Esophagus (tissue), 2 donors: ENCODE data around the gene MAP2K3. TPM values are rescaled to one million over a fixed set of nuclear protein-coding genes. Genes with fewer than 3 reads are reported as not detected.
"Not testable (repeated sequence)": the region's sequence is repeated elsewhere in the genome, so short reads cannot be mapped to it uniquely, and the experiment has no call there.

Experiments used
- H3K27ac ChIP-seq, 2 donors: one replicate each; pipeline ENCODE4 v1.5.1; 2013; ENCODE audit warnings: low read depth in 2 of 2, mild to moderate bottlenecking in 2 of 2, inconsistent platforms in 1 of 2, low read length in 1 of 2, moderate library complexity in 1 of 2
- H3K27me3 ChIP-seq, 2 donors: one replicate each; pipeline ENCODE4 v1.6.1; 2013; ENCODE audit warnings: low read length in 2 of 2, control low read depth in 1 of 2, mild to moderate bottlenecking in 1 of 2; ENCODE audit not compliant: insufficient read depth in 2 of 2, control insufficient read depth in 1 of 2
- H3K36me3 ChIP-seq, 2 donors: one replicate each; pipeline ENCODE4 v1.6.1; 2013; ENCODE audit warnings: low read length in 1 of 2; ENCODE audit not compliant: control insufficient read depth in 2 of 2, insufficient read depth in 2 of 2
- H3K4me1 ChIP-seq, 2 donors: one replicate each; pipeline ENCODE4 v1.6.1; 2013; ENCODE audit warnings: low read length in 1 of 2; ENCODE audit not compliant: control insufficient read depth in 2 of 2, insufficient read depth in 2 of 2
- H3K4me3 ChIP-seq, 2 donors: one replicate each; pipeline ENCODE4 v1.5.1; 2013; ENCODE audit warnings: low read length in 2 of 2, mild to moderate bottlenecking in 2 of 2, low read depth in 1 of 2, moderate library complexity in 1 of 2
- H3K9me3 ChIP-seq, 2 donors: one replicate each; pipeline ENCODE4 v1.6.1; 2013; ENCODE audit warnings: mild to moderate bottlenecking in 2 of 2, low read depth in 1 of 2, low read length in 1 of 2, moderate library complexity in 1 of 2; ENCODE audit not compliant: control insufficient read depth in 2 of 2, insufficient read depth in 1 of 2
- WGBS, 2 donors: extraction: QIAGEN DNeasy Blood & Tissue Kit; methylation state at CpG; one replicate each; pipeline ENCODE4 v1.1.7; 2013; 5-methylcytosine and 5-hydroxymethylcytosine counted together
- polyA plus RNA-seq, 2 donors: library from polyadenylated mRNA; stranded (reverse); fragments of 200-250 nt; gene quantifications; one replicate each; pipeline ENCODE4 v1.2.3, GENCODE V29; 2013
- donor health status: healthy with polysubstance abuse.
- donor health status: Bipolar disorder and iron deficiency.

The MAP2K3 gene
- polyA plus RNA-seq, 2 donors, result 35.5 to 39.8 TPM

GRCh38 chr17:21339571-21339970, 55.1 kb downstream of the MAP2K3 start:
- not testable (repeated sequence) for H3K4me1 ChIP-seq, H3K27me3 ChIP-seq, H3K9me3 ChIP-seq, H3K4me3 ChIP-seq, H3K36me3 ChIP-seq, H3K27ac ChIP-seq
- WGBS, 2 donors, result 78 to 88% methylated on average over 11 of the region's 11 CpGs

GRCh38 chr17:21340407-21340806, 55.9 kb downstream of the MAP2K3 start:
- H3K27me3 ChIP-seq, H3K4me3 ChIP-seq, H3K27ac ChIP-seq, H3K9me3 ChIP-seq, H3K4me1 ChIP-seq, H3K36me3 ChIP-seq: not testable (repeated sequence)
- WGBS, 2 donors, result 84 to 86% methylated on average over 6 of the region's 6 CpGs

GRCh38 chr17:21341279-21341678, 56.8 kb downstream of the MAP2K3 start:
- not testable (repeated sequence) for H3K27me3 ChIP-seq, H3K27ac ChIP-seq, H3K9me3 ChIP-seq, H3K36me3 ChIP-seq, H3K4me3 ChIP-seq, H3K4me1 ChIP-seq
- 73 to 74% methylated on average over 3 to 4 of the region's 4 CpGs for WGBS, 2 donors

- not testable (repeated sequence) for H3K27me3 ChIP-seq, H3K9me3 ChIP-seq, H3K27ac ChIP-seq, H3K4me1 ChIP-seq, H3K36me3 ChIP-seq, H3K4me3 ChIP-seq
- whole genome bisulfite sequencing, 2 donors, result 67 to 77% methylated on average over 8 of the region's 8 CpGs
Measured at GRCh38 chr17:21341925-21342540, 57.5 kb downstream of the MAP2K3 start.

GRCh38 chr17:21343061-21343949, 58.8 kb downstream of the MAP2K3 start:
- H3K36me3 ChIP-seq, H3K27ac ChIP-seq, H3K27me3 ChIP-seq, H3K4me3 ChIP-seq, H3K4me1 ChIP-seq, H3K9me3 ChIP-seq: not testable (repeated sequence)
- WGBS, 2 donors, result 54 to 65% methylated on average over 9 to 11 of the region's 11 CpGs

GRCh38 chr17:21344801-21345200, 60.3 kb downstream of the MAP2K3 start:
- not testable (repeated sequence) for H3K4me1 ChIP-seq, H3K27ac ChIP-seq, H3K36me3 ChIP-seq, H3K9me3 ChIP-seq, H3K4me3 ChIP-seq, H3K27me3 ChIP-seq
- 73 to 76% methylated on average over 4 of the region's 4 CpGs for WGBS, 2 donors

GRCh38 chr17:21345236-21345635, 60.7 kb downstream of the MAP2K3 start:
- Histone ChIP-seq H3K4me3 (no peak overlapping the region), H3K27me3 (no peaks in the 10 kb centered on the region), H3K27ac (no peak overlapping the region), H3K36me3 (no peaks in the 10 kb centered on the region), H3K4me1 (no peaks in the 10 kb centered on the region), H3K9me3 (no peaks in the 10 kb centered on the region)
- WGBS, 2 donors, result 51 to 57% methylated on average over 9 to 10 of the region's 10 CpGs

GRCh38 chr17:21346107-21346506, 61.6 kb downstream of the MAP2K3 start:
- not testable (repeated sequence) for H3K27ac ChIP-seq, H3K4me3 ChIP-seq, H3K36me3 ChIP-seq, H3K9me3 ChIP-seq, H3K4me1 ChIP-seq, H3K27me3 ChIP-seq
- no CpG with 5 or more reads among the region's 2 CpGs for WGBS, 2 donors

GRCh38 chr17:21346651-21347250, 62.2 kb downstream of the MAP2K3 start:
- H3K4me3 ChIP-seq, H3K9me3 ChIP-seq, H3K36me3 ChIP-seq, H3K27me3 ChIP-seq, H3K4me1 ChIP-seq, H3K27ac ChIP-seq: not testable (repeated sequence)
- WGBS, 2 donors, result 59 to 76% methylated on average over 9 to 10 of the region's 10 CpGs

GRCh38 chr17:21347660-21348059, 63.1 kb downstream of the MAP2K3 start:
- H3K36me3 ChIP-seq, H3K4me1 ChIP-seq, H3K27me3 ChIP-seq, H3K27ac ChIP-seq, H3K4me3 ChIP-seq, H3K9me3 ChIP-seq: not testable (repeated sequence)
- WGBS, 2 donors, result 87 to 97% methylated on average over 3 to 6 of the region's 6 CpGs
